GM19043 (cell line): ENCODE measurements around the gene EID3.
"Not testable (repeated sequence)": the region's sequence is repeated elsewhere in the genome, so short reads cannot be mapped to it uniquely, and the experiment has no call there.

Experiments used
- ATAC-seq: cut with Tn5 transposase; IDR thresholded peaks from one replicate; pipeline ENCODE4 v1.9.1; 2021; ENCODE audit warnings: low read depth; ENCODE audit not compliant: unreplicated experiment

EID3 gene

GRCh38 chr12:104303538-104304151, at the start of gene EID3:
EID3 (plus strand) TSS chr12:104303739; CDS start chr12:104303935, 196 bp downstream.
- ATAC-seq, result peak; percentile 87

DNA sequence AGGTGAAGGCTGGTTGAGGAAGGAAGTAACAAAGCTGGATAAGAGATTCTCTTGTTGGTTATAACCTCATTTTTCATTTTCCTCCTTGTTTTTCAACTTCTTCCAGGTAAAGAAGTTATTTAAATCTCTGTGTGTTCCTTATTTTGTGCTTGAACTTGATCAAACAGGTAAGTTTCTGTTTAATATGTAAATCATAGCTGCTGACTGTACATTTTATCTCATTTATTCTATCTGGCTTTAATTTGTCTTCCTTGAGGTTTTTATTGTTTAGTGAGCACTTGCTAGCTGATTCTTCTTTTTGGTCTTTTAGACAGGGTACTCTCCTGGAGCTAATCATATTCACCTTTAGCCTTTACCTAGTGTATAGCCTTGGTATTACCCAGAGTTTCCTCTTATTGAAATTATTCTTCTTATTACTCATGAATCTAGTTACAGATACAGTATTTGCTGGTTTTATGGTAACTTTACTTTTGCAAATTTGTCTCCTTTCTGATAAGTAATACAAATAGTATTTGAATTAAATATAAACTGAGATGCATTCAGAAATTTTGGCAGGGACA, 45.5 kb upstream of the EID3 start:
- no peak for ATAC-seq

DNA sequence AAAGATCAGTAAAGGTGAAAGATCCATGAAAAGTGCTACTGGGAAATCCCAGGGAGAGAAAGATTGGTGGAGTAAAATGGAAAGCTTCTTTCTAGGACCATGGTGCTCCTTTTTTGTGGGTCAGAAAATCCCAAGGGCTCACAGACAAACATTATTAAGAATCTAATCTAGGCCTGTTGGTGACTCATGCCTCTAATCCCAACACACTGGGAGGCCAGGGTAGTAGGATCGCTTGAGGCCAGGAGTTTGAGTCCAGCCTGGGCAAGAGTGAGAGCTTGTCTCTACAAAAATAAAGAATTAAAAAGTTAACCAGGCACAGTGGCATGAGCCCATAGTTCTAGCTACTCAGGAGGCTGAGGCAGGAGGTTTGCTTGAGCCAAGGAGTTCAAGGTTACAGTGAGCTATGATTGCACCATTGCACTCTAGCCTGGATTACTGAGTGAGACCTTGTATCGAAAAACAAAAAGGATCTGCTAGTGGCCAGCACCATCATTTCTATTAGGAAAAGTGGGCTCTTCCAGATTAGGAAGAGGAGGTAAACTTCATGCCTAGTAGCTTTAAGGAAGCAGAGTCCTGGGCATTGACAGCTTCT, 45.0 kb upstream of the EID3 start:
- no peak for ATAC-seq

DNA sequence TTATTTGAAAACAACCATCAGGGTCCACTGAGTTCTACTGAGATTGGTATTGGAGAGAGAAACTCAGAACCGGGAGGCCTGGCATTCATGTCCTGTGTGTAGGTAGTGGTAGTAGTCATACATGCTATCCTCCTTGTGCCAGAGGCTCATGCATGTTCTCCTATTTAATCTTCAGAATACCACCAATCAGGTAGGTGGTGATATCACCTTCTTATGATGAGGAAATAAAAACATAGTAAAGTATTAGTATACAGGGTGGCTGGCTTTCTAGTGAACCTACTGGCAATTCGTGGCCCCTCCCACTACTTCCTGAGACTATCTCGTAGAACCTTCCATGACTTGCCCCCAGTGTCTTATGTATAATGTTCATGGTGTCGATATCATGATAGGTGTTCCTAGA, 40.5 kb upstream of the EID3 start:
- ATAC-seq, result no peak

DNA sequence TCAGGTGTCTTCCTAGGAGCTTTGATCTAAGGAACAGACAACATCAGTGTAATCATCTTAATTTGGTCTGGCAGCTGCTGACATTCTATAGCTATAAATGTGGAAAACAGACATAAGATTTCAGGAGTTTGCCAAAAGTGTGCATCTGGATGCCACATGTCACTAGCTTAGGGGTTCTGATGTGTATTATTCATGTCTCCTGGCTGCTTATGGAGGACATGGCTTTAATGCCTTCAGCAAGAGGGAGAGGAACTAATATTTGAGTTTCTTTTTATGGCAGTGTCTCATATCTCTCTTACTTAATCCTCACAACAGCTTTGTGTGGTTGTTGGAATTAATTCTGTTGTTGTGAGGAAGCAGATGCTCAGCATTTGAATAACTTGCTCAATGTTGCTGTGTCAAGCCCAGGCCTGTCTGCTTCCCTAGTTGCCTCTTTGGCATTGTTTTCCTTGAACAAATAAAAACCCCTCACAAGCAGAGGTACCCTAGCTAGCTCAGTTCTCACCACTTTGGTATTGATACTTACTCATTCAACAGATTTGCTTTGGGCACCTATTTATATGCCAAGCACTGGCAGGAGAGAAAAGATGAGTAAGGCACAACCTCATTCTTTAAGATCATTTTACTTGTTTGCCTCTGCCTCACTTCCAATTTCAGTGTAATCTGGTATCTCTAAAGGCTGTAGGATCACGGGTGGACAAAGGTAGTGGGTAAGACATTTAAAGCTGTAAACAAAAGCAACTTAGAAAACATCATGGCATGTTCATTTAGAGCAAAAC, 39.8 kb upstream of the EID3 start:
- ATAC-seq, result no peak

- not testable (repeated sequence) for ATAC-seq
These were observed 38.1 kb upstream of the EID3 start for GRCh38 chr12:104265436-104265835.

DNA sequence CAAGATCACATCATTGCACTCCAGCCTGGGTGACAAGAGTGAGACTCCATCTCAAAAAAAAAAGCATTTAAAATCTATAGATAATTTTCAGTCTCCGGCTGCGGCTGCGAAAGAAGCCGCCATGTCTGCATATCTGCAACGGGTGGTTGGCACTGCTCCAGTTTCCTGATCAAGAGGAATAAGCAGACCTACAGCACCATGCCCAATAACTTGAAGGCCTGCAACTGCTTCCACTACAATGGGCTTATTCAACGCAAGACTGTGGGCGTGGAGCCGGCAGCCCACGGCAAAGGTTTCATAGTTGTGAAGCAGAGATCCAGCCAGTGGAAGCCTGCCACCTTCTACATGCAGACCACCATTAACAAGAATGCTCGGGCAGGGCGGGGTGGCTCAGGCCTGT, 30.6 kb upstream of the EID3 start:
- no peak for ATAC-seq

DNA sequence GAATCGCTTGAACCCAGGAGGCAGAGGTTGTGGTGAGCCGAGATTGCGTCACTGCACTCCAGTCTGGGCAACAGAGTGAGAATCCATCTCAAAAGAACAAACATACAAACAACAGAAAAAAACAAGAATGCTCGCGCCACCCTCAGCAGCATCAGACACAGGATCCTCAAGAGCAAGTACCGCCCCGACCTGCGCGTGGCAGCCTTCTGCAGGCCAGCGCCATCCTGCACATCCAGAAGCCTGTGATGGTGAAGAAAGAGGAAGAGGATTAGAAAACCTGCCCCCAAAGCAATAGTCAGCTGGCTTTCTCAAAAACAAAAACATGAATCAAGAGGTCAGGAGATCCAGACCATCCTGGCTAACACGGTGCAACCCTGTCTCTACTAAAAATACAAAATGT, 30.0 kb upstream of the EID3 start:
- ATAC-seq, result no peak

- ATAC-seq, result no peak
These were observed 28.7 kb upstream of the EID3 start for GRCh38 chr12:104274811-104275210.

- ATAC-seq, result no peak
These were observed 27.9 kb upstream of the EID3 start for GRCh38 chr12:104275689-104276088.

GRCh38 chr12:104276273-104277131, 27.0 kb upstream of the EID3 start:
- peak; percentile 82 for ATAC-seq

- ATAC-seq, result no peak
These were observed 24.4 kb upstream of the EID3 start for GRCh38 chr12:104279164-104279563.

GRCh38 chr12:104280111-104280510, 23.4 kb upstream of the EID3 start:
- no peak for ATAC-seq

DNA sequence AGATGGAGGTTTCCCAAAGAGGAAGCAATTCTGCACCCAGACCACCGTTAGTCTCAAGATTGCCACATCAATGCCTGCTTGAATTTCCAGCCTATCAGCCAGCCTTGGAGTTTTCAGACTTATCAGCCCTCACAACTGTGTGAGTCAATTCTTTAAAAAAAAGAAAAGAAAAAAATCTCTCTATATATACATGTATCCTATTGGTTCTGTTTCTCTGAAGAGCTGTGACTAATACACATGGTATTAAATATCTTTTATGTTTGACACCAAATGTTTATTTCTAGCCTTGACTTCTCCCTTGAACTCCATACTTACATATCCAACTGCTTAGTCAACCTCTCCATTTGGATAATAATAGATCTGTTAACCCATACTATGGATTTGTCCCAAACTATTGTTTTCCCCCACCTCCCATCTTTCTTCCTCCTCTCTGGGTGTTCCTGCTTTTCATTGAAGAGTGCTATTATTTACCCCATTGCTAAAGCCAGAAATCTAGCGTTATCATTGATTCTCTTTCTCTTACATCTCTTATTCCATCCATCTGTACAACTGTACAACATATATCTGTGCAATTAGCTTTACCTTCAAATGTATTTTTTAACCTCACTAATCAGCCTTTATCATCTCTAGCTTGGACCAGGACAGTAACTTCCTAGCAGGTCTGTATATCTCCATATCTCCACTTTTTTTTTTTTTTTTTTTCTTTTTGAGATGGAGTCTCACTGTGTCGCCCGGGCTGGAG, 22.7 kb upstream of the EID3 start:
- ATAC-seq, result no peak

- ATAC-seq, result no peak
These were observed 21.9 kb upstream of the EID3 start for GRCh38 chr12:104281636-104282035.

DNA sequence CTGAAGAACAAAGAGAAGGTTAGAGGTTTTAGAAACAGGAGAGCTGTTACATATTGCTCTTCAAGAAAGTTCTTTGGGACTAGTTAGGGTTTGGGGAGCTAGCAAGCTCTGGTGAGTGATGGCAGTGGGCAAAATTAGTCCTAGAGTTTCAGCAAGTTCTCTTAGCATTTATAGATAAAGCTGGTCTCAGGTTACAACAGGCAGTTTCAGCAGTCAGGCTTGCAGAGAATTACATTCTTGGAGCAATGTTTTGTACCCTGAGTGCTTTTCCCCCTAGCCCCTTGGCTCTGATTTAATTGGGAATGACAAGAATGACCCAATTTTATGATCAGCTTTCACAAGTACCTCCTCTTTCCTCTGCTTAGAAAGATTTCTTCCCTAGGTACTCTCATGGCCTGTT, 21.4 kb upstream of the EID3 start:
- ATAC-seq, result no peak

DNA sequence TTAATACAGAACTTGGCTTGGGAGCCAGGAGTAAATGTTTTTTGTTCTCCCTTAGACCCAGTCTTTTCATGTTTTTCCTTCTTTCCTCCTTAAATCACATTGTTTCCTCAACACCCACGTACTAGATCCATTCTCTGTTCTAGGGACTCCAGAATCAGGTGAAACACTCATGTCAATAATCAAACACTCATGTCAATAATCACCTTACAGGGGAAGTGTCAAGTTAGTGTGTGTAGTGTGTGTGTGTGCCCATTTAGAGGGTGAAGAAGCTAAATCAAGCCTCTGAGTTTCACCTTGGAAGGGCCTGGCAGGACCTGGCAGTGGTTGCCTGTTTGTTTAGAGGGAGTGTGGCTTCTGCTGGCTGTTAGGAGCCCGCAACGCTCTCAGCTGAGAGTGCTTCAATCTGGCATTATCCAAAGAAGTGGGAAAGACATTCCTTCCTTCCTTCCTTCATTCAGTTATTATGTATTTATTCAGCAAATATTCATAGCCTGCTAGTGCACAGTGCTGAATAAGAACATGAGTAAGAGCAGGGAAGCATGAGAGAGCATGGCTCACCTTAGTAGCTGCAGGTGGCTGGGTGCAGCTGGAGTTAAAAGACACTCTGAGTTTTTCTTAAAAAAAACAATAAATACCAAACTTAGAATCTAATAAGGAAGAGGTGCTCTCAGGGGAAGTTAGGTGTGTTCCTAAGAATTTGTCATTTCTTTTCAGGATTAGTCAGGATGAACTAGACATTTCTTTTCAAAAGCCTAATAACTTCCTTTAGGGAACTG, 17.6 kb upstream of the EID3 start:
- ATAC-seq, result no peak

DNA sequence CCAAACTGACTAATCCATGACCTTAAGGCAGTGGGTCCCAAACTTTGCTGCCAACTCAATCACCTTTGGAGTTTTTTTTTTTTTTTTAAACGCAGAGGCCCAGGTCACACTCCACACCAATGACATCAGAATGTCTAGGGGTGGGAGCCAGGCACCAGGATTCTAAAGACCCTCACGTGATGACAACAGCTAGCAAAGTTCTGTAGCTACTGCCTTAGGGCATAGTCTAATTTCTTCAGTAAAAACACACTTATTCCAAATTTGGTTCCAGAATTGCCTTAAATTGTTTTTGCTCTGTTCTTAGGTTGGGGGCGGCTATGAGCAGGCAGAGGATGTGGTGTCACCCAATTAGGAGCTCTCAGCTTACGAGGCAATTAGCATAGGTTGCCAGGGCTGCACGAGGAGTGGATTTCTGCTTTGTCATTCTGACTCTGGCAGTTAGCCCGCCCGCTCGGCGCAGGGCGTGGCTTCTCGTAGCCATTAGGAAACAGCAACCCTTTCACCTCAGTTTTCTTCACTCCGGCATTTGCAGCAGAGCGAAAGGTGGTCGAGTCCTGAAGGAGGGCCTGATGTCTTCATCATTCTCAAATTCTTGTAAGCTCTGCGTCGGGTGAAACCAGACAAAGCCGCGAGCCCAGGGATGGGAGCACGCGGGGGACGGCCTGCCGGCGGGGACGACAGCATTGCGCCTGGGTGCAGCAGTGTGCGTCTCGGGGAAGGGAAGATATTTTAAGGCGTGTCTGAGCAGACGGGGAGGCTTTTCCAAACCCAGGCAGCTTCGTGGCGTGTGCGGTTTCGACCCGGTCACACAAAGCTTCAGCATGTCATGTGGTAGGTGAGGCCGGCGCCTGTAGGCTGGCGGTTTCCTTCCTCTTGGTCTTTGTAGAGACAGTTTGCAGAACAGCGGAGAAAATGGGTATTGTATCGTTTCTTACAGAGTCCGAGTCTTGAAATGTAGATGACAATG, 16.7 kb upstream of the EID3 start:
- ATAC-seq, result peak; percentile 86
